ENCODE measurements around the gene SHB. TPM values are rescaled to one million over a fixed set of nuclear protein-coding genes. Genes with fewer than 3 reads are reported as not detected.

The SHB gene
- total and polyA plus RNA-seq, 2 of the 8 experiments (the other 6 are each of a cell fraction or from before 2014, with no cell fraction given) = 4.1 to 12.6 TPM

DNA sequence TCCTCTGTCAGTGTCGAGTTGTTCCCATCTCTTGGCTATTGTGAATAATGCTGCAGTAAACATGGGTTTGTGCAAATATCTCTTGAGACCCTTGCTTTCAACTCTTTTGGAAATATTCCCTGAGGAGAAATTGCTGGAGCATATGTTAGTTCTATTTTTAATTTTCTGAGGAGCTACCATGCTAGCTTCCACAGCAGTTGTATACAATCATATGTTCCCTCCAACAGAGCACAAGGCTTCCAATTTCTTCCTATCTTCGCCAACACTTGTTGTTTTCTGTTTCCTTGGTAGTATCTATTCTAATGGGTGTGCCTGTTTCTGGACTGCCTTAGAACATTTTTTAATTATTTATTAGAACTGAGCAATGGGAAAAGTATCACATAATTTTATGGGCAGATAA is 23.6 kb upstream of the SHB start:
- ChIA-PET CTCF (ENCODE audit: partially characterized antibody) (interaction anchor here (0.8 to 1.6 kb wide), 5 partner anchors 36 to 171 kb away, joined by 3 to 5 read pairs (median 3); no protein-coding TSS in a partner anchor), POLR2A (ENCODE audit: partially characterized antibody) (no interaction called here)
- no peak overlapping the region for H4K8ac ChIP-seq (ENCODE audit: extremely low read depth, insufficient read depth, low read length)
- no peak overlapping the region for H3K9ac ChIP-seq (replicated peaks in 1 of 4; ENCODE audit: extremely low read depth in 1 of 4, low read depth in 3 of 4, low read length in 3 of 4)
- H2BK20ac ChIP-seq (ENCODE audit: low read length) = no peak overlapping the region
- no peak overlapping the region for H3K4ac ChIP-seq (replicated peaks; ENCODE audit: insufficient read length, low read depth, low read length)
- no peak overlapping the region for H2AK5ac ChIP-seq (ENCODE audit: low read depth, low read length)
- peaks cover 0 to 6% (median 2%) of the 10 kb centered on the region in 4 experiments; a peak in 6 of 7 replicates for H3K4me1 ChIP-seq (replicated peaks in 1 of 4; ENCODE audit: control insufficient read depth in 3 of 4, insufficient read depth in 4 of 4, low read length in 3 of 4)
- H3K56ac ChIP-seq (replicated peaks; ENCODE audit: insufficient read length, low read depth, low read length) = no peak overlapping the region
- no peak overlapping the region for H2BK12ac ChIP-seq (ENCODE audit: low read depth, low read length)
- 90% methylated on average over 2 of the region's 2 CpGs; no CpG with 5 or more reads in 1 of the 2 experiments for WGBS, 2 experiments (ENCODE audit: extremely low coverage in 1 of 2, insufficient coverage in 1 of 2, insufficient read length in 1 of 2, insufficient replicate concordance in 2 of 2, low coverage in 1 of 2, low lambda C conversion rate in 2 of 2, missing lambda C conversion rate in 1 of 2)
- H4K5ac ChIP-seq (ENCODE audit: insufficient read length, low read depth, low read length) = no peak overlapping the region
- H3K27ac ChIP-seq (ENCODE audit: low read depth, low read length) = no peak overlapping the region
- no peak overlapping the region for H2BK5ac ChIP-seq (ENCODE audit: low read depth, low read length)
- H3K36me3 ChIP-seq (ENCODE audit: control insufficient read depth in 2 of 4, insufficient read depth in 4 of 4, low read length in 3 of 4) = no peaks in the 10 kb centered on the region
- no peaks in the 10 kb centered on the region; the same call in 1 of the 2 replicates for H3K23me2 ChIP-seq (ENCODE audit: low read depth, low read length)
- DNase-seq (ENCODE audit: low read depth in 1 of 2, low spot score in 2 of 2) (no peak), FAIRE-seq (no peak)
- no peaks in the 10 kb centered on the region for H3K27me3 ChIP-seq (replicated peaks in 1 of 4; ENCODE audit: control insufficient read depth in 3 of 4, extremely low read depth in 1 of 4, insufficient read depth in 3 of 4, low read length in 3 of 4)
- H3K23ac ChIP-seq (ENCODE audit: insufficient read length) = no peak overlapping the region
- no peak overlapping the region for H2BK15ac ChIP-seq (ENCODE audit: low read length)
- H2AFZ ChIP-seq (ENCODE audit: low read length) = no peak overlapping the region
- H3K14ac ChIP-seq (ENCODE audit: insufficient read length) = no peak overlapping the region
- no peaks in the 10 kb centered on the region for H3K9me3 ChIP-seq (ENCODE audit: insufficient read depth in 2 of 2, low read depth in 1 of 2, low read length in 1 of 2)
- H4K20me1 ChIP-seq (replicated peaks in 1 of 2; ENCODE audit: control insufficient read depth in 1 of 2, insufficient read depth in 2 of 2, low read length in 2 of 2) = no peaks in the 10 kb centered on the region
- H3K4me3 ChIP-seq (ENCODE audit: extremely low read depth in 1 of 4, insufficient read depth in 2 of 4, low read depth in 3 of 4, low read length in 4 of 4) = no peak overlapping the region
- no peak overlapping the region for H3K4me2 ChIP-seq (ENCODE audit: insufficient read depth in 1 of 2, low read depth in 2 of 2, low read length in 2 of 2)
- no peak overlapping the region for H4K91ac ChIP-seq (replicated peaks; ENCODE audit: insufficient read length, low read length)
- no peak overlapping the region for H3K18ac ChIP-seq (ENCODE audit: extremely low read depth, low read length)
- H3K79me1 ChIP-seq (ENCODE audit: low read depth, low read length) = no peaks in the 10 kb centered on the region
- no peak overlapping the region for H2BK120ac ChIP-seq (replicated peaks; ENCODE audit: low read depth, low read length)
- no peaks in the 10 kb centered on the region for H3K79me2 ChIP-seq (ENCODE audit: control insufficient read depth in 1 of 2, insufficient read depth in 2 of 2, low read length in 2 of 2)
- TF ChIP-seq BACH1 (IDR thresholded peaks at IDR 0.05; ENCODE audit: low read length) (no peak), SIX5 (IDR thresholded peaks at IDR 0.05; ENCODE audit: low read depth, low read length) (no peak)
